Endodermal cell (in vitro differentiated cells): ENCODE measurements around the gene WFDC8. TPM values are rescaled to one million over a fixed set of nuclear protein-coding genes. Genes with fewer than 3 reads are reported as not detected.

Source experiments
- DNase-seq: peaks from one replicate; pipeline ENCODE4 v3.0.0-alpha.2; 2017
- H3K27ac ChIP-seq: 2 replicates; pipeline ENCODE4 v1.5.1; 2013; ENCODE audit warnings: mild to moderate bottlenecking, low read depth, low read length, moderate library complexity
- H3K27me3 ChIP-seq: 2 replicates; pipeline ENCODE4 v1.6.1; 2013; ENCODE audit warnings: mild to moderate bottlenecking, low read length, moderate library complexity; ENCODE audit not compliant: insufficient read depth, control insufficient read depth, poor library complexity, severe bottlenecking
- H3K36me3 ChIP-seq: 2 replicates; pipeline ENCODE4 v1.7.0; 2013; ENCODE audit warnings: mild to moderate bottlenecking, low read length, moderate library complexity; ENCODE audit not compliant: control insufficient read depth, insufficient read depth
- H3K4me1 ChIP-seq: one replicate; pipeline ENCODE4 v1.7.0; 2013; ENCODE audit warnings: low read length; ENCODE audit not compliant: control insufficient read depth, insufficient read depth
- H3K4me3 ChIP-seq: 2 replicates; pipeline ENCODE4 v1.5.1; 2013; ENCODE audit warnings: mild to moderate bottlenecking, low read length, moderate library complexity
- H3K9ac ChIP-seq: 2 replicates; pipeline ENCODE4 v1.6.1; 2013; ENCODE audit warnings: mild to moderate bottlenecking, low read length, moderate library complexity; ENCODE audit not compliant: poor library complexity, severe bottlenecking; ENCODE audit errors: extremely low read depth
- H3K9me3 ChIP-seq: 2 replicates; pipeline ENCODE4 v1.6.1; 2013; ENCODE audit warnings: mild to moderate bottlenecking, low read length, moderate library complexity; ENCODE audit not compliant: control insufficient read depth
- H3K27ac Mint-ChIP-seq: 2 replicates; pipeline ENCODE4 v1.8.0; 2020; ENCODE audit warnings: mixed read lengths
- H3K27me3 Mint-ChIP-seq: 2 replicates; pipeline ENCODE4 v1.8.0; 2021; ENCODE audit warnings: mild to moderate bottlenecking, mixed read lengths; ENCODE audit not compliant: insufficient read depth
- H3K36me3 Mint-ChIP-seq: 2 replicates; pipeline ENCODE4 v1.8.0; 2020; ENCODE audit warnings: low read depth, mixed read lengths
- H3K4me1 Mint-ChIP-seq: 2 replicates; pipeline ENCODE4 v1.8.0; 2020; ENCODE audit warnings: mixed read lengths
- H3K4me3 Mint-ChIP-seq: 2 replicates; pipeline ENCODE4 v1.8.0; 2020; ENCODE audit warnings: mild to moderate bottlenecking, moderate library complexity, mixed read lengths
- H3K9me3 Mint-ChIP-seq: 2 replicates; pipeline ENCODE4 v1.8.0; 2020; ENCODE audit warnings: mild to moderate bottlenecking, mixed read lengths
- CTCF ChIP-seq: fragments of 200-600 bp; sonication (generic); conservative IDR thresholded peaks from 2 replicates; pipeline ENCODE4 v1.5.0; 2021; ENCODE audit warnings: antibody characterized with exemption, mild to moderate bottlenecking
- WGBS, 2 experiments: methylation state at CpG; one replicate each; pipeline versions ENCODE4 v1.1.5 to v1.1.7; 2013; ENCODE audit warnings: missing lambda C conversion rate in 2 of 2, mixed read lengths in 1 of 2; ENCODE audit not compliant: insufficient coverage in 1 of 2, insufficient read length in 1 of 2; 5-methylcytosine and 5-hydroxymethylcytosine counted together
- total RNA-seq, 2 donors: library from RNA; stranded (reverse); fragmentation: NEBNext Ultra II Directional in 1 of 2; extraction: Animal tissue kit (Norgen Biotek cat#: 25700) in 1 of 2; gene quantifications; 2 replicates in 1 of 2; 3 replicates in 1 of 2; pipeline ENCODE4 v1.2.1, GENCODE V29; 2021

The WFDC8 gene
- total RNA-seq, 2 donors from 2014 or later, result not detected

GRCh38 chr20:45503403-45503802 lies 75.7 kb downstream of the WFDC8 start:
- no peaks in the 10 kb centered on the region for H3K4me1 ChIP-seq
- no peak overlapping the region for H3K27ac Mint-ChIP-seq
- peaks cover 15% of the 10 kb centered on the region for H3K9me3 Mint-ChIP-seq
- no peaks in the 10 kb centered on the region for H3K36me3 ChIP-seq
- no peak for DNase-seq
- no peak overlapping the region for H3K4me3 ChIP-seq
- peaks cover 89% of the 10 kb centered on the region for H3K27me3 ChIP-seq
- H3K36me3 Mint-ChIP-seq, result peaks cover 5% of the 10 kb centered on the region
- peaks cover 14% of the 10 kb centered on the region for H3K9me3 ChIP-seq
- H3K4me3 Mint-ChIP-seq, result no peak overlapping the region
- no peak overlapping the region for H3K9ac ChIP-seq
- 40 to 100% methylated on average over 1 of the region's 2 CpGs for WGBS, 2 experiments
- TF ChIP-seq CTCF, result no peak
- peaks cover 76% of the 10 kb centered on the region for H3K27me3 Mint-ChIP-seq
- no peak overlapping the region for H3K27ac ChIP-seq
- peaks cover 7% of the 10 kb centered on the region for H3K4me1 Mint-ChIP-seq

DNA sequence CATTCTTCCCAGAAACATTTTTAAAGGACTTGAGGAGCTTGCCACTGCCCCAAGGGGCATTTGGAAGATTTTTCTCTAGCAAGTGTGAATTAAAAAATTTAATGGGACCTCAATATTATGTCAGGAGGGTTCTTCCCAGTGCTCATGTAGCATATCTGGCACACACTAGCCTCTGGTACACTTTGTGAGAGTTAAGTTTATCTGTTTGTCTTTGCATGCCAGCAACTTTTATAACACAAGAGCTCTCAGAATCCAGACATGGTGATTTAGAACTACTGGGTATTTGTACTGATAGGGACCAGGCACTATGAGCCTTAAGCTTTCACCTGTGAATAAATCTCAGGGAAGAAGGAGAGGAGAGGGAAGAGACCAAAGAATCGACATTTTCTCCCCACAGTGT lies 76.5 kb downstream of the WFDC8 start:
- no peak overlapping the region for H3K27ac ChIP-seq
- Mint-ChIP-seq H3K27ac (no peak overlapping the region), H3K27me3 (peaks cover 68% of the 10 kb centered on the region), H3K36me3 (peaks cover 3% of the 10 kb centered on the region), H3K4me1 (peaks cover 13% of the 10 kb centered on the region), H3K9me3 (peaks cover 7% of the 10 kb centered on the region), H3K4me3 (no peak overlapping the region)
- peaks cover 3% of the 10 kb centered on the region for H3K4me1 ChIP-seq
- H3K36me3 ChIP-seq, result no peaks in the 10 kb centered on the region
- no peak for DNase-seq
- no peak for TF ChIP-seq CTCF
- H3K9ac ChIP-seq, result no peak overlapping the region
- 88 to 95% methylated on average over 1 of the region's 1 CpG for WGBS, 2 experiments
- peaks cover 81% of the 10 kb centered on the region for H3K27me3 ChIP-seq
- H3K4me3 ChIP-seq, result no peak overlapping the region
- H3K9me3 ChIP-seq, result peaks cover 6% of the 10 kb centered on the region

Other genes starting within 250 kb of the WFDC8 start
- gene SDC4, start 230.9 kb downstream of the WFDC8 start, total RNA-seq, result 100 to 1,000 TPM in 1 of 2 donors, 10 to 100 TPM in 1; 78.0 to 118 TPM
- 10 to 100 TPM; 22.1 to 23.8 TPM for gene SYS1, start 216.1 kb downstream of the WFDC8 start, total RNA-seq
- gene TP53TG5, start 201.0 kb downstream of the WFDC8 start, total RNA-seq, result 1 to 10 TPM; 2.0 to 2.4 TPM
- gene DBNDD2, start 171.0 kb downstream of the WFDC8 start, total RNA-seq, result 10 to 100 TPM; 63.2 to 69.1 TPM
- 10 to 100 TPM; 83.3 to 90.1 TPM for gene PIGT, start 163.1 kb downstream of the WFDC8 start, total RNA-seq
- gene WFDC2, start 109.5 kb downstream of the WFDC8 start, total RNA-seq, result 100 to 1,000 TPM; 304 to 580 TPM
- not detected for gene SPINT3, start 63.7 kb downstream of the WFDC8 start, total RNA-seq
- not detected for gene WFDC6, start 39.8 kb downstream of the WFDC8 start, total RNA-seq
- gene EPPIN, start 31.9 kb downstream of the WFDC8 start, total RNA-seq, result under 1 TPM in 1 of 2 donors, not detected in 1; 0.18 TPM
- gene WFDC10A, start 50.5 kb upstream of the WFDC8 start, total RNA-seq, result not detected
- not detected for gene WFDC9, start 52.0 kb upstream of the WFDC8 start, total RNA-seq
- gene WFDC11, start 91.0 kb upstream of the WFDC8 start, total RNA-seq, result not detected
- gene WFDC13, start 122.8 kb upstream of the WFDC8 start, total RNA-seq, result not detected
- gene WFDC10B, start 125.7 kb upstream of the WFDC8 start, total RNA-seq, result not detected
- not detected for gene SPINT4, start 143.1 kb upstream of the WFDC8 start, total RNA-seq
- under 1 TPM in 1 of 2 donors, not detected in 1; 0.66 TPM for gene WFDC3, start 212.6 kb upstream of the WFDC8 start, total RNA-seq
- 10 to 100 TPM; 31.5 to 36.1 TPM for gene DNTTIP1, start 212.7 kb upstream of the WFDC8 start, total RNA-seq
- 100 to 1,000 TPM; 139 to 216 TPM for gene UBE2C, start 233.4 kb upstream of the WFDC8 start, total RNA-seq
- gene TNNC2, start 248.0 kb upstream of the WFDC8 start, total RNA-seq, result under 1 TPM in 1 of 2 donors, not detected in 1; 0.51 TPM